NCI-H2081 (cell line): ENCODE results near the gene FAM20B.

ENCODE experiments used
- DNase-seq, 2 experiments: peaks; one replicate each; lab custom pipeline; 2025; lab: John Stamatoyannopoulos, UW

FAM20B gene

DNA sequence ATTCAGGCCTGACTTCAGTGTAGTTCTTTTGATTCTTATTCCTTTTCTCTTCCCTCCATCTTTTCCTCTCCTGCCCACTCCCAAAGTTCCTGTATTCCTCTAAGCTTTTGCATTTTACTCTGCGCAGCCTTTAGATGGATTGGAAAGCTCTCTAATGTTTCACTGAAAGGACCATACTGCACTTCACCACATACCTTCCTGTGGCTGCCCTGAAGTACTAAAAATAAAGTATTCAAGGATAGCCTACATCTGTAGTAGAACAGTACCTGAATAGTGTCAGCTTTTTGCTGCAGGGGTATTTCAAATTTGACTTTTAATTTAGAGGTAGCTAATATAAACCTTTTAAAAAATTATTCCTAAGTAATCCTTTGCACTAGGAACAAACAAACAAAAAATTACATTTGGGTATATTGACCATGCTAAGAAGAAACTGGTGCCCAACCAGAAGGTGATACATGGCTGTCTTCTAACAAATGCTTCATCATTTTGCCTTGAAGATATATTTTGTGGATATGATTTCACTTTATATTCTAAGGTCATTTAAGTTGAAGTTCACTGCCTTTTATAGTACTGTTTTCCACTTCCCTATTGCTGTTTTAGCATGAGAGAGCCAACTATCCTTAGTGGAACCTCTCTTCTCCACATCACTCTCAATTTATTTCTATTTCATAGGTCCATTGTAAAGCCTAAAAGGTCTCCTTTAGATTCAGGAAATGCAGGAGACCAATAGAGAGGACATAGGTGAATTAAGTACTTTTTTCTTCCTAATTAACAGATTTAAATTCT, 22.8 kb downstream of the FAM20B start:
- DNase-seq: no peak

DNA sequence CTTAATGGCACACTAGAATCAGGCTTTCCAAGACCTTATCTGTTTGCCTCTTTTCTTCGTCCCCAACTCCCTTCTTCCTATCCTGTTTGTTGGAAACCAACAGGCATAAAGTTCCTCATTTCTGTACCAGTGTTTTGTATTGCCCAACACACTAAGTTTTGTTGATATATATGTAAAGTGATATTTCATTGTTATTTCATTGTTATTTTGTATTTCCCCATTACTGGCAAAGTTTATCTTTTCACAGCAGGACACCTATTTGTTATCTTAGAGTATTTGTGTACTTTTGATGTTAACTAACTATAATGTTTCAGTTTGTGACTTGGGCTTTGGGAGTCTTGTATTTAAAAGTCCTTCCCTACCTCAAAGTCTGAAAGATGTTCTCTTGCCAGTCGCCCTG, 27.1 kb downstream of the FAM20B start:
- no peak for DNase-seq

DNA sequence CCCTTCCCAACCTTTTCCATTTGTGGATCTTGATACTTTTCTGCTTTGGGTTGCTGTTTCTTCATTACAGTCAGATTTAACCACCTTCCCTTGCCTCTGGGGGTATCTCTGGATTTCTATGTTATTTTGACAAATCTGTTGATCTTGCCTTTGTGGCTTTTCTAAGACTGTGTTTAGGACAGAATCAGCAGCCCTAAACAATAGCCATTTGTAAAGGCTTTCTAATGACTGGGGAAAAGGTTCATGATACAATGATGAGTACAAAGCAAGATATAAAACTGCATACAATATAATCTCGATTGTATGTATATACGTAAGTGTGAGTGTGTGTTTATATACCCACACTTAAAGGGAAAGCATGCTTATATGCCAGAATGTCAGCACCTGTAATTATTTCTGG, 27.8 kb downstream of the FAM20B start:
- DNase-seq: no peak

DNA sequence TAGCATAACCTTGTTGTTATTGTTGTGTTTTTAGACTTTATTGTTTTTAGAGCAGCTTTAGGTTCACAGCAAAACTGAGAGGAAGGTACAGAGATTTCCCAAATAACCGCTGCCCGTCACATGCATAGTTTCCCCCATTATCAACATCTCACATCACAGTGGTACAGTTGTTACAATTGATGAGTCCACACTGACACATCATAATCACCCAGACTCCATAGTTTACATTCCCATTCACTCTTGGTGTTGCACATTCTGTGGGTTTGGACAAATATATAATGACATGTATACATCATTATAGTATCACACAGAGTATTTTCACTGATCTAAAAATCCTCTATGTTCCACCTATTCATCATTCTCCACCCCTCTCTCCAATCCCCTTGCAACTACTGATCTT, 30.2 kb downstream of the FAM20B start:
- DNase-seq: no peak

DNA sequence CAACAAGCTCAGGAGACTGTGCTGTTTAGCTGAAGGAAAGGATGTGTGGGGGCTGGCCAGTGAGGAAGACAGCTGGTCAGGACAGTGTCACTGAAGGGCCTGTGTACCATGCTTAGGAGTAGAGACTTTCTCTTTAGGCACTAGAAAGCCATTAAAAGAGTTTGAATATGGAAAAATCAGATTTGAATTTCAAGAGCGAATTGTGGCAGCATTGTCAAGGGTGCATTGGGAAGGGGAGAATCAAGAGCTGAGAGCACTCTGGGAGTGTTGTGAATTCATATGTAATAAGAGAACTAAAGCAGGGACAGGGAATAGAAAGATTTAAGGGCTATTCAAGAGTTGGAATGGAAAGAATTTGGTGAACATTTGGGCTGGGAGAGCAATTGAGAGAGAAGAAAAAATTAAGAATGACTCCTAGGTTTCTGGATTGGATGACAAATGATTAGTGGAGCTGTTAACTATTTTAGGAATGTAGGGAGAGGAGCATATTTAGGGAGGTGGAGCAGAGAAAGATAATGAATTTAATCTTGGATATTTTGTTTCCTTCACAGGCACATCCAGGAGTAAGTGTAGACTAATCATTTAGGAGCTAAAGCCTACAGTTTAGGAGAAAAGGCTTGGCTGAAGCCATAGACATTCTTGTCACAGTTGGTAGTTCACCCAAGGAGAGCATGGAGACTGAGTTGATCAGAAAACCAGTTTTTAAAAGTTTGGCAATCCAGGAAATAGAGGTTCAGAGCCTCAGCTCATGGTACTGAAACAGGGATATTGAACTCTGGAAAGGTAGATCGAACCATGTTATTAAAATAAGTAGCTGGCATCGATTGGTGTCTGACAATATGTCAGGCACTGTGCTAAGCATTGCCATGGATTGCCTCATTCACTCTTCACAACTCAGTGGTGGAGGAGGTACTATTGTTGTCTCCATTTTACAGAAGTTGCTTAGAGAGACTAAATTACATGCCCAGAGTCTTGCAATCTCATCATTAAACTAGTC, 33.1 kb downstream of the FAM20B start:
- DNase-seq: no peak

DNA sequence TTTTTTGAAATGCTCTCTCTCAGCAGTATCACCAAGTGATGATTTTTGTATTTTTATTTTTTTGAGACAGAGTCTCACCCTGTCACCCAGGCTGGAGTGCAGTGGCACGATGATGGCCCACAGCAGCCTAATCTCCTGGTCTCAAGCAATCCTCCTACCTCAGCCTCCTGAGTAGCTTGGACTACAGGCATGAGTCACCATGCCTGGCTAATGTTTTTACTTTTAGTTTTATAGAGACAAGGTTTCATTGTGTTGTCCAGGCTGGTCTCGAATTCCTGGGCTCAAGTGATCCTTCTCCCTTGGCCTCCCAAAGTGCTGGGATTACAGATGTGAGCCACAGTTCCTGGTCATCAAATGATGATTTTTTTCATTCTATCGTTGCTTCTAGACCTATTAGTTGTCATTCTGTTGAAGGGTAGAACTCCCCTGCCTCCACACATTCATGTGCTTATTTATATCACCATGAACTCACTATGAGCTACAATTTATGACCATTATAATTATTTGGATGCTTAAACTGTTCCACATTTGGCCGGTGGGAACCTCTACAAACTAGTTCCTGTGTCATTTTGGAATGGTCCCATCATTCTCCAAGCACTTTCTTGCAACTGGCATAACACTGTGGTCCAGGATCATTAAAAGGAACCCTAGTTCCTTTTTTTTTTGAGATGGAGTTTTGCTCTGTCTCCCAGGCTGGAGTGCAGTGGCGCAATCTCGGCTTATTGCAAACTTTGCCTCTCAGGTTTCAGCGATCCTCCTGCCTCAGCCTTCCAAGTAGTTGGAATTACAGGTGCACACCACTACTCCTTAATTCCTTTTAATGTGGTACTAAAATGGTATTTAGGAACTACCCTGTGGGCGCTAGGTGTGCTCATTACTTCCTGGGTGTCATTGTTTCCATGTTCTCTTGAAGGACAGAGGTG, 35.9 kb downstream of the FAM20B start:
- DNase-seq: no peak

DNA sequence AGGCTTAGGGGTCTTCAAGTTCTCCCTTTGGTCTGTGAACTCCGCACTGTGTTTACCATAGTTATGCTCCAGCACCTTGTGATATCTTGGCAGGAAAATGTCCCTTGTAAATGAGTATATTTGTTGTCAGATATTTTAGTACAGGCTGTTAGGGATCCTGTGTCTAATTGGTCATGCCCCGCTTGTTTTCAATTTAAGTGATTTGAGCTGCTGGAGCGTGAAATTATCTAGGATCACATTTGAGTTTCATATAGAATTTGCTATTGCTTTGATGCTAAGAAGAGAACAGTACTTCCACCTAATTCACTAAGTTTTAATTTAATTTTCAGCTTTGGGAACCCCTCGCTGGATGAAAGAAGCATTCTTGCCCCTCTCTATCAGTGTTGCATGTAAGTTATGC, 40.8 kb downstream of the FAM20B start:
- peak in 1 of 2 experiments; percentile 29 for DNase-seq

DNA sequence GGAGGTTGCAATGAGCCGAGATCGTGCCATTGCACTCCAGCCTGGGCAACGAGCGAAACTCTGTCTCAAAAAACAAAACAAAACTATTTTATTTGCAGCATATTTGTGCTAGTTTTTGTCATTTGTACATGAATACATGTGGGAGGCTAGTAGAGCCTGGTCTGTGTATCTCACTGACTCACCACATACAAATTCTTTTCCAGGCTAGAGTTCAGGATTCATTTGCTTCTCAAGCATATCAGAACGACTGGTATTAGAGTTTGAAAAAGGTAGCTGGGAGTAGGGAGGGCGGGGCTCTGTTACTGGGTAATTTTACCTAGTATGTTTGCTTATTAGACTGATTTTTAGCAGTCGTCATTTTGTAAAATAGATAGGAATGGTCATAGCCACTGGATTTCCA, 51.7 kb downstream of the FAM20B start:
- DNase-seq: no peak

DNA sequence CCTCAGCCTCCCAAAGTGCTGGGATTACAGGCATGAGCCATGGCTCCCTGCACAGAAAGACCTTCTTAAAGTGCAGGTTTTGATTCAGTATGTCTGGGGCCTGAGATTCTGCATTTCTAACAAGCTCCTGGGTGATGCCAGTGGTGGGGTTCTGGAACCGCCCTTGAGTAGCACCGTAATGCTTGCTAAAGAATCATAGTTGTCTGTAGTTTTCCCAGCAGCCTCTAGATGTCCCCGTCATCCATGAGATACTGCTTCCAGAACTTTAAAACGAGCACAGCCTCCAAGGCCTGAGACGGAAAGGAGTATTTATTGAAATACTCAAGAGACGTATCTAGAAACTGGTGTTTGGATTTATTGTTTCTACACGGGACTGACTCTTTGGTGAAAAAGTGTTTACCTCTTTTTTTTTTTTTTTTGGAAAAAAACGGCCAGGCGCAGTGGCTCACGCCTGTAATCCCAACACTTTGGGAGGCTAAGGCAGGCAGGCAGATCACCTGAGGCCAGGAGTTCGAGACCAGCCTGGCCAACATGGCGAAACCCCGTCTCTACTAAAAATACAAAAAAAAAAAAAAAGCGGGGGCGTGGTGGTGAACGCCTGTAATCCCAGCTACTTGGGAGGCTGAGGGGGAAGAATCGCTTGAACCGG, 53.5 kb downstream of the FAM20B start:
- DNase-seq: peak; percentile 61 to 78

DNA sequence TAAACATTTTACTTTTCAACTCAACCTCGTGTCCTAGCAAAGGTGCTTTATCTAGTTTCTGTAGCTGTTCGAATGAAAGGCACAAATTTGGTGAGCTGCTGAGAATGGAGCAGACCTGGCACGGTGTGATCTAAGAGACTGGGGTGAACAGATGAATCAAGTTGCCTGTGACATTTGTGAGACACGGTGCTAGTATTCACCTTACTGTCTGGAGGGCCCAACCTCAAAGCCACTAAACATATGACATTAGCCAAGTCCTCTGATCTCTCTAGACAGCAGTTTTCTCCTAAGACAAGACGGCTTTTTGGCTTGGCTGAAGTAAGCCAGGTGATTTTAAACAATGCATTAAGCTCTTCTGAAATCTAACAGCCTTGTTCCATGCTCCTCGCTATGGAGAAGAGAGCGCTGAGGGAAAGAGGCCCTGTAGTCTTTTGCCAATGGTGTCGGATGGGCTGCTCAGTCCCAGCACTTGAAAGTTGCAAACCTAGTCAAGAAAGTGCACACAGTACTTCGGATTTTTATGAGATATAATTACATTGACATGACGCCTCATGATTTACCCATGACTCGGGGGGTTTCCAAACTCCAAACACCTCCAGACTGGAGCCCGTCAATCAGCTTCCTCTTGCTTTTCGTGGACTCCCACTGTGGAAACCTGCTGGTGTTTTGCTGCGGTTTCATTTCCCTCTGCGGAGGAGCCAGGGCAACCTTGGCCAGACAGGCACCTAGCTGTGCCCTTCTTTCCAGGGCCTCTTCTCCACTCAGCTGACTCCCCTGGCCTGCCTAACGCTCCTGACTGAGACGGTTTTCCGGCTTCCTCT, 55.4 kb downstream of the FAM20B start:
- DNase-seq: no peak

DNA sequence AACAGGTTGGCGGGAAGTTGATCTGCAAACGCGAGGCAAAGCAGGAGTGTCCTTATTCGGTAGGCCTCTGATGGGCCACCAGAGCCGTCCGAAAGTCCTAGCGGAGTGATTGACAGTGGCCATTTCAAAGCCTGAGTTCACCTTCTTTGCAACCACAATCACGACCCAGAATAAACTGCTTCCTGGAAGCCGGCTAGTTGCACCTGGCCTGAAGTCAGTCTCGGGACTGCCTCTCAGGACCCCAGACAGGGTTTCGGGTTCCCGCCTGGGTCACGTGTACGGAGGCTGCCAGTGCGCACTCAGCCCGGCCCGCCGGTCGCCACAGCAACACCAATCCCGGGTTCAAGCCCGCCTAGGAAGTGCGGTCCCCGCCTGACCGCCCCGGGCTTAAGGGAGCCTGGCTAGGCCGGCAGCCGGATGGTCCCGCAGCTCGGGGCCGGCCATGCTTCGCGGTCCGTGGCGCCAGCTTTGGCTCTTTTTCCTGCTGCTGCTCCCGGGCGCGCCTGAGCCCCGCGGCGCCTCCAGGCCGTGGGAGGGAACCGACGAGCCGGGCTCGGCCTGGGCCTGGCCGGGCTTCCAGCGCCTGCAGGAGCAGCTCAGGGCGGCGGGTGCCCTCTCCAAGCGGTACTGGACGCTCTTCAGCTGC, 56.1 kb downstream of the FAM20B start, which contains the start of gene TOR3A:
Gene TOR3A (plus strand): TSS at position 384 of the 646 bp plus-strand sequence. CDS start 59 bp downstream, at position 443.
- DNase-seq: peak; percentile 85 to 94

DNA sequence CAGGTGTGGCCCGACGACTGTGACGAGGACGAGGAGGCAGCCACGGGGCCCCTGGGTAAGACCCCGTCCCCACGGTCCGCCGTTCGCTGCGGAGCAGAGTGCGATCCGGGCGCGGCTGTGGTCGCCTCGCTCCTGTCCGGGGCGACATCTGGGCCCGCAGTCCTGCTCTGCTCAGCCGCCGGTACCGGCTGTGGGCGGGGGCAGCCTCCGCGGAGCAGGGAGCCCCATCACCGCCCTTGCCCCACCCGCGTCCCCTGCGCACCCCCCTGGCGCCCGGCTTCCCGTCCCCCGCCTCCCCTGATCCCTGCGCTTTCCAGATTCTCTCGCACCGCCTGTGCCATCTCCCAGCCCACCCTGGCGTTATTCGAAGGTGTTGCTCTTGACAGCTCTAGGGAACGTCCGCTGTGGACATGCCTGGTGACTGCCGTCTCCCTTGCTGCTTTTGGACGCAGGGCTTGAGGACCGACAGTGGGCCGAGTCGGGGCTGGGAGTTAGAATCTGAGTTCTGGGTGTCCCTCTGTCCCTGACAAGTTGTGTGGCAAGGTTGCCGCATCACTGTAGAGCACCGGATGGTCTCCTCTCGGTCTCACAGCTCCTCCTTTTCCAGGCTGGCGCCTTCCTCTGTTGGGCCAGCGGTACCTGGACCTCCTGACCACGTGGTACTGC, 56.8 kb downstream of the FAM20B start:
- peak in 1 of 2 experiments; percentile 42 for DNase-seq

DNA sequence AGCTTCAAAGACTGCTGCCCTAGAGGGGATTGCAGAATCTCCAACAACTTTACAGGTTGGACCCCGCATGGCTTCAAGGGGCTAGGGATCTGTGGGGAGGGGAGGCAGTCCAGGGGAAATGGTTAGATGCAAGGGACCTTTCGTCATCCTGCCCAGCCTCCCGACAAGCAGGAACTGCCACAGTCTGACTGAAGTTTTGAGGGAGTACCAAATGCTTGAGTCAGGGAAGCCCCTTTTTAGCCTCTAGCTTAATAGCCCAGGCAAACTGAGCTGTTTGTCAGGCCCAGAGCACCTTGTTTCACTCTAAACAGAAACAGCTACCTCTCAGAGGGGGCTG, 57.3 kb downstream of the FAM20B start:
- DNase-seq: no peak

DNA sequence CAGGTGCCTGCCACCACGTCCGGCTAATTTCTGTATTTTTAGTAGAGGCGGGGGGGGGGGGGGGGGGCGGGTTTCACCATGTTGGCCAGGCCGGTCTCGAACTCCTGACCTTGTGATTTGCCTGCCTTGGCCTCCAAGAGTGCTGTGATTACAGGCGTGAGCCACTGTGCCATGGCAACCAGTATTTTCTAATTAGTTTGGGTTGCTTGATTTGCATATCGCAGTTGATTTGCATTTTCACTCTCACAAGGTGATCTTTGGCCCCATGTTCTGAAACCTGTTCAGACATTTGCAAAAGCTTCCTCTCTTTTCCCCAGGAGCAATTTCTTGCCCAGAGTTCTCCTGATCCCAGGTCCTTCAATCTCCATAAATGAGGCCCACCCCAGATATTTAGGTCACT, 57.8 kb downstream of the FAM20B start:
- no peak for DNase-seq

DNA sequence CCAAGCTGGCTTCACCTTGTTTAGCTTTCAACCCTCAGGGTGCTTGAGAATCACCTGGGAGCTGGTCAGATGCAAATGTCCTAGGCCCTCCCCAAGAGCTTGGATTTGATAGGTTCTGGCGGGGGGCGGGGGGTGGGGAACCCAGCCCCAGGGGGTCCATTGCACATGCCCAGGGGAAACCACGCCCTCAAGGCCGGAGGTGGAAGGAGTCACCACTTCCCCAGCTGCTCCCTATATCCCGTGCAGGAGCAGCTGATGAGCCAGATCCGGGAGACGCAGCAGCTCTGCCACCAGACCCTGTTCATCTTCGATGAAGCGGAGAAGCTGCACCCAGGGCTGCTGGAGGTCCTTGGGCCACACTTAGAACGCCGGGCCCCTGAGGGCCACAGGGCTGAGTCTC, 62.0 kb downstream of the FAM20B start:
- DNase-seq: no peak

DNA sequence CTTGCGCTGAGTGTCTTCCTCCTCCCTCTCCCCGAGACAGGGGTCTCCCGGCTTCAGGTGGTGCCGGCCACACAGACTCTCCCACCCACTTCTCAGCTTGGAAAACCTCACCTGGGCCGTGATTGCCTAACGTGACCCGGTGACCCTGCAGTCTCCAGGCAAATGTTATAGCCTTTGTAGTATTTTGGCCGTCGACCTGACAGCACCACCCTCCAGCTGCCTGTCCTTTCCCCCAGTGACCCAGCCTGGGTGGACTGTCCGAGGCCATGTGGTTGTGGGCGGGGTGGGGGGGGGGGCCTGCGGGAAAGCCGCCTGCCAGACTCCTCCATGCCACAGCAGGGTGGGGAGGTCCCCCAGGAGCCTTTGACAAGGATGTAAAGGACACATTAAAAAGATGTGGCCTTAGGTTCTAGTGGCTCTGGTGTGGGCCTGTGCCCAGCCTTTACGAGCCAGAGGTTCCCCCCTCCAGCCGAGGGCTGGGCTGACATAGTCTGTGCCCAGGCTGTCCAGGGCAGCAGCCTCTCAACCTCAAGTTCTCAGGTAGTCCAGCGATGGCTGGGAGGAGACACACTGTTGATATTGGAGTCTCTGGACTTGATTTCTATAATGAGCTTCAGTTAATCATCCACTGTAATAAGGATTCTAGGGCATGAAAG, 64.3 kb downstream of the FAM20B start:
- DNase-seq: no peak

DNA sequence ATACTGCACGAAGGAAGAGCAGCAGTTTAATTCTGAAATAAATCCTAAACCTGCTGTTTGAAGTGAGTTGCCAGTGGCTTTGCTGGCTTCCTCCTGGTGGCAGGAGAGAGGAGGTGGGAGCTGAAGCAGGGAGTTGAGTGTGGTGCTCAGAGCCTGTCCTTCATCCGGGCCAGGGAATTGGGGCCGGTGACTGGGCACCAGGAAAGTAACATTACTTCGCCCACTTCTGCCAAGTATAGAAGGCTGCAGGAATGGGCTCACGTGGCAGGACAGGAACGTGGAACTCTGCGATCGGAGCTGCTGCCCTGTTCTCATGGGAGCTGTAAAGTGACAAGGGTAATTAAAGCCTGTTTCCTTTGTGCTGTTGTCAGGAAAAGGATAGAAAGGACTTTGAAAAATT, 64.8 kb downstream of the FAM20B start:
- no peak for DNase-seq

DNA sequence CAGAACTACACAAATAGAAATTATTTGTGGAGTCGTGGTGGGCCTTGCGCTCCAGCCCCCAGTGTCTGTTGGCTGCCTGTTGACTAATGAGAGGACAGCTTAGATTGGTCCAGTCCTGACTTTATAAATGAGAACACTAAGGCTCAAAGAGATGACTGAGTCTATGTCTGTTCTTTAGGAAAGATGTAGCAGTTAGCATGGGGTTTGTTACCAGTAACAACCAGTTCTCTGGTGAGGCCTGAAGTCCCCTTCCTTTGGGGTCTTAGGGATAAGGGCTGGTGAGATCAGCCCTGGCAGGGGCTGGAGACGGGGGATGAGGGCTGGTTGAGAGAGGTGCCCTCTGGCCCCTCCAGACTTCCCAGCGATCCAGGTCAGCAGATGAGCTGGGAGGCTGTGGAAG, 65.2 kb downstream of the FAM20B start:
- no peak for DNase-seq

DNA sequence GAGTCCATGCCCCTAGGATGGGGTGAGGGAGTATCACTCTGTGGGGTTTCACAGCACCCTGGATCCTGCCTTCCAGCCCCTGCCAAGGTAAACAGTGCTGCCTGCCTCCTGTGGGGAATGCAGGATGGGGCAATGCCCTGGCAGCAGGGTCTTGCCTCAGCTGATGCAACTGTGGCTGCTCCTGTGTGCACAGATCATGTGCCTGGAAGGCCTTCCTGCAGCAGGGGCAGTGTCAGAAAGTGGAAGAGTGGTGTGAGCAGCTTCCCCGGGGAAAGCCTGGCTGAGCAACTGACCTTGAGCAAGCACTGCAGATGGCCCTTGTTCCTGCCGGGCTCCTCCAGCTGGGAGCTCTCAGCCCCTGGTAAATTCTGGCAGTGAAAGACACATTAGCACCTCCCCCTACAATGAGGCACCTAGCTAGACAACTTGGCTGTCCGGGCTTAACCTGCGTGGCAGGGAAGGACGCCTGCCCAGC, 66.0 kb downstream of the FAM20B start:
- peak in 1 of 2 experiments; percentile 65 for DNase-seq
